DMS 273 treated with DMSO at 0.1 percent for 48 hours (cell line): ENCODE measurements around the gene RNF214.

ENCODE experiments used
- DNase-seq: peaks from one replicate; lab custom pipeline; 2025; lab: John Stamatoyannopoulos, UW

RNF214 gene

DNA sequence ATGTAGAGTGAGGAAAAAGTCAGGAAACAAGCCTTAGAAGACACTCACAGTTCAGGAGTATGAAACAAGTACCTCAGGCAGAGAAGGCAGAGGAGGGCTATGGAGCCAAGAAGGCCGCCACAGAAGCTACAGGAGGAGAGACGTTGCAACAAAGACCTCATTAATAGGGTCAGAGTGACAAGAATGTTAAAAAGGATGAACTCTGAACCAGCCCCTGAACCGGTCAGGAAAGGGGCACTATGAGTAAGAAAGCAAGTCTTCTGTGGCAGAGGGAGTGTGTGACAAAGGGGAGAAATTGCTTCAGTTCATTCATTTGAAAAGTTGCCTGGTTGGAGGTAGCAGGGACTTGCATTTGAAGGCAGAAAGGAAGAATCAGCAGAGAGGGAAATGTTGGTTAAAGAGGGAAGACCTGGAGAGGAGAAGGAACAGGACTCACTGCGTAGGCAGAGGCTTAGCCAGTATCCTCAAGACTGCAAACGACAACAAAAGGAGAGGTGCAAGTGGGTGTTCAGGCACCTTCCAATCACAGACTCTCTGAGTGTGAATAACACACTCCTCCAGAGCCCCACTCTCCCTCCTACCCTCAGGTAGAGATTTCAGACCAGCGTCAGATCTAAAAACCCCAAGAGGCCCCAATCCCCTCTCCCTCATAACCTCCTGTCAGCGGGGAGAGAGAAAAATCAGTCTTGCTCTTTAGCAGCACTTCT is 17.9 kb upstream of the RNF214 start:
- DNase-seq = no peak

DNA sequence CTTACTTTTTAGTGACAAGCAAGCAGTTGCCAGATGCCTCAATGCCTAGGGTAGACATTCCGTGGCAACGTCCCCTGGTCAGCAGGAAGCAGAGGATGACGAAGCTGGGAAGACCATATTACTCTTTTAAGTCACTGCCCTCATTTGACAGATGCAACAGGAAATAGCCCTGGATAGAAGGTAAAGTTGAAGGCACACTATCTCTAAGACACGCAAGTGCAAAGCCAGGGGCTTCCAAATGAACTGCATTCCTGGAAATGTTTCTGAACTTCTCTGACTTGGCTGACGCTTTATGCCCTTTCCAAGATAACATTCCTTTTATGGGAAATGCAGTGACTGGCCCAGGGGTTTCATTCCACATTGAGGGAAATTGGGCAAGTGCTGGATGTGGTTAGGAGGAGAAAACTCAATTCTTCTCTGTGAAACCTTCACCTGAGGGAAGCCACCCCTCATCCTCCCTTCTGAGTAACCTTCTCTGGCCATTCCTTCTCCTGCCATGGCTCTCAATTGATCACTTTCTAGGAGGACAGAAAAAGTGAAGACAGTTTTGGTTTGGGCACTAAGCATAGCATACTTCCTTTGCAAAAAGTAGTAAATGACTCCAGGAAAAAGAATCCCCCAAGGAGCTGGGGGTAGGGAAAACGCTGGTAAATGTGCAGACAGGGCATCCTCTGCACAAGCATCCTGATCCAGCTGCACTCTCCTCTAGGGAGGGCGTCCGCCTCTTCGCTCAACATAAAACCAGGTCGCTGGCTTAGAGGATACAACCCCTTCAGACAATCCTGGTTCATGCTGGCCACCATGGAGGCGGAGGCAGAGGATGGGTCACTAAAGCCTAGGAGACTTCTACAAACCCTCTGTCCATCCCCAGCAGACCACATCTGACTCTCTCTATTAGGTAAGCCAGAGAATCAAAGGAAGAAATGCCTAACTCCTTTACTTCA is 15.1 kb upstream of the RNF214 start:
- DNase-seq = no peak

- no peak for DNase-seq
These were observed 14.1 kb upstream of the RNF214 start for GRCh38 chr11:117218133-117218915.

DNA sequence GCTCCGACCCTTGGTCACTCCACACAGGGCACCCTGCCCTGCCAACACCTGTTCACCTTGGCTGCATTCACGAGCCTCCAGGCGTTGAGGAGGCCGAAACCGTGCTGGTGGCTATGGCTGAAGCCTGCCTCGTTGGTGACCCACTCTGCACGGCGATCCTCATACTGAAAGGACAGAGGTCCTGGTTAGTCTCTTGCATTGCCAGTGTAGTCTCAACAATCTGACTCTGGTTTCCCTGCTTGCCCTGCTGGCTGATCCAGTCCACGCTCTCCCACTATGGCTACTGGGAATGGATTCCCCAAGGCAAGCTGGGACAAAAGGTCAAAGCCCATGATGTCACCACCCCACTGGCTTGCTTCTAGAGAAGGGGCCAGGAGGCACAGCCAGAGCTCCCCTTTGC is 13.5 kb upstream of the RNF214 start:
- DNase-seq = no peak

GRCh38 chr11:117219455-117219854 is 13.0 kb upstream of the RNF214 start:
- DNase-seq = no peak

DNA sequence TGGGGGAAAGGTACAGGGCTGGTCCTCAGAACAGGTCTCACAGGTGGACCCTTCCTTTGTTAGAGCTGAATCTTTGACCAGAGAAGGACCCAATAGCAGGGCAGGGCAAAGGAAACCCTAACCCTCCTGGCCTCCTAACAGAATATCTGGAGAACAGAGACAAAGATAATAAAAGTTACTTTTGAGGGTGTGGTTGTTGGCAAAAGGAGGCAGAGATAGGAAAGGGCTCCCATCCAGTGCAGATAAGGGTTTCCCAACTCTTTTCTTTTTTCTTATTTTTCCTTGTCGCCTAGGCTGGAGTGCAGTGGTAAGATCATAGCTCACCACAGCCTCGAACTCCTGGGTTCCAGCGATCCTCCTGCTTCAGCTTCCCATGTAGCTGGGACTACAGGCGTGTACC is 12.5 kb upstream of the RNF214 start:
- DNase-seq = no peak

DNA sequence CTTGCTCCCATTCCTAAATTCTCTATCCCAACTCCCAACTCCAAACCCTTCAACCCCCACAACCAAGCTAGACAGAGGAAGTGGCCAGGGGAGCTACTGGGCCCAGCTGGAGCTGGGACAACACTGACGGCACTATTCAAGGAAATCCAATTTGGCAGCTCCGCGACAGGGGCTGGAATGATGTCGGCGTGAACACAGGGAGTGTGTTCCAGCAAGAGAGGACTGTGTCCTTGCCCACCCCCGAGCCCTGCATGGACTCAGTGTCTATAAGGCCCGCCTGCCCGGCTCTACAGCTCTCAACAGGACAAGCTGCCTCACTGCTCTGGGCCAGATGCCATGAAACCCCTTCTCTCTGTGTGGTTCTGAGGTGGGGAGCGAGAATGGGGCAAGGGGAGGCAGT is 11.9 kb upstream of the RNF214 start:
- no peak for DNase-seq

- DNase-seq = peak; percentile 22
These were observed 11.3 kb upstream of the RNF214 start for GRCh38 chr11:117220999-117221774.

- DNase-seq = peak; percentile 51
These were observed 10.5 kb upstream of the RNF214 start for GRCh38 chr11:117221775-117222517.

GRCh38 chr11:117222991-117223740 is 9.3 kb upstream of the RNF214 start:
- no peak for DNase-seq

DNA sequence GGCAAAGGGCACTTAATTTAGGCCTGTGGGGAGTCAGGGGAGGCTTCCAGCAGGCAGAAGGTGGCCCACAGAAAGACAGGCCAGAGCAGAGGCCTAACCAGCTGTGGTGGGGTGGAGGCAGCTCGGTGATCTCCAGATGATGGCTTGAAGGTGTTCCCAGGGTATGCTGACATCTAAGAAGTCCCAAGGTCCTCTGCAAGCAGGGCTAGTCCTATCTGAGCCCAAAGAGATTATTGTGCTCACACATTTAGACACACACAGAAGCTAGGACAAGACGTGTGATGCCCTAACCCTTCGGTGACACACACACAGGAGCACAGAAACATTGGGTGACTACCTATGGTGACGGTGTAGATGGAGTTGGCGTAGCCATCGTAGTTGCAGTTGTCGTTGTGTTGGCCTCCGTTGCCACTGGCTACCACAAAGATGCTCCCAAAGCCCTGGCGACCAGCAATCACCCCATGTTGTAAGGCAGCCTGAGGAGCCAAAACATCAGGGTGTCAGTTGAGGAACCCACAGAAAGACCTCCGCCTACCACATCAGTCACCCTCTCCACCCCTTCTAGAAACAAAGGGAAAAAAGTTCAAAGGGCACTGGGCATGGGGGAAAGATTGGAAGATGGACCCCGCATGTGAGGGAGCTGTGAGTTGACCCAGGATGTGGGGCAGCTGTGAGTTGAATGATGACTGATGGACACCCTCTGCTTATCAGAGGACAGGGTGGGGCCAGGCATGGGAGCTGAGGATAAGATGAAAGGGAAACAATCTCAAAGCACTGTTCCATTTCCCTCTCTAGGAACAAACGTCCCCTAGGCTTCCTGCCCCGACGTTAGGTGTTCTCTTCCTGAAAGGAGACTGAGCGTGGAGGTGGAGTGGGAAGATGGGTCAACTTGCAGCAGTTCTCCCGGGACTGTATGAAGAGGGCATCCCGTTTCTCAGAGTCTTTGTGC is 8.5 kb upstream of the RNF214 start:
- DNase-seq = no peak

DNA sequence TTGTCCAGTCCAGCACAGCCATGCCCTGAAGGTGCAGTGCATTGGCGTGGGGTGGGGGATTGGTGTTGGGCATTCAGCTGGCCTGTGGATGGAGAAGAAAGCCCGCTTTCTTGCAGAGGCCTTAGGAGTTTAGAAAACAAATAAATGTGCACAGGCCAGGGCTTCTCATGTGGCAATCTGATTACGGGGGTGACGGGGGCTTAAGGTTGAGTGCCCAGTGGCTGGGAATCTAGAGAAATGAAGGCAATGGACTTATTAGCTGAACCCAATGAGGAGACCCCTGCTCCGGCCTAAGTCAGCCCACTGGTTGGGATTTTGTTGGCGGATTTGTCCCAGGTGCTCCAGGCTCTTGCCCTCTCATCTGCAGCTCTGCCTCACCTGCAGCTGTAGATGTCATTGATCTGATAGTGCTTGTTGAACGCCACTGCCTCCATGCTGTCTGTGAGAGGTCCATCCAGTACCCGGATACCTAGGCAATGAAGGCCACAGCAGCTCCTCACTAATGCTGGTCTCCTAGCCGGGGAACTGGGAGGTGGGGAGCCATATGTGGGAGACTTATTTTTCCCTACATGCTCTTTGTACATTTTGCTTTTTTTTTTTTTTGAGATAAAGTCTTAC is 6.8 kb upstream of the RNF214 start:
- DNase-seq = no peak

DNA sequence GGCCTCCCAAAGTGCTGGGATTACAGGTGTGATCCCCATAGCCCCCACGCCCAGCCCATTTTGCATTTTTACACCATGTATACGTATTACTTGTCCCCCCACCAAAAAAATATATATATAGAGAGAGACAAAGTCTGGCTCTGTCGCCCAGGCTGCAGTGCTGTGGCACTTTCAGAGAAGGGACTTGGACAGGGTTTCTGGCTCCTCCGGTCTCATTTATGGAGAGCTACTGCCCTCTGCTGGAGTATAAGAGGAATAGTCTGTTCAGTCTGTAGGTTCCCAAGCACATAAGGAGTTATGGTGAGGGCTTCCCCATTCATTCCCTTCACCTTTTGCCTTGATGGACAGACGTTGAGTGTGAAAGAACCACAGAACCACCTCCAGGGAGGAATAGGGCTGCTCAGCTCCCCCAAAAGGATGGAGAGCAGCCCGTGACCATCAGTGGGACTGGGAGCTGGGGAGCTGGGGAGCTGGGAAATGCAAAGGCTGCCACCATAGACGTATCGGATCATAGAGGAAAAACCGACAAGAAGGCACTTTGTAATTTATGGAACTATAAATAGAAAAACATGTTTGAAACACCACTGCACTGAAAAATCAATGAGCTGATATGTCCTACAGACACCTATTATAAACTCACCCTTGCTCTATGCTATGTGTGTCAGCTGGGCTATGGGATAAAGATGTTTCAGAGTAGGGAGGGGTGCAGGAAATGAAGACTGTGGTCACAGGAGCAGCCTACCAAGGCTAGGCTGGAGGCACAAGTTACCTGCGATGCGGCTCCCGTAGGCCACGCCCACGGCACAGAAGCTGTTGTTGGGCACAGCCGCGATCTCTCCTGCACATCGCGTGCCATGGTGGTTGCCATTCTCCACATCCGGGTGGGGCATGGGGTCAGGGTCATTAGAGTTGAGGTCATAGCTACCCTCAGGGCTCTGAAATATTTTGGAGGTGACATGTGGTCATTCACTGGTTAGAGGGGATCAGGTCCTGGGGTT is 5.8 kb upstream of the RNF214 start:
- peak; percentile 33 for DNase-seq

- DNase-seq = no peak
These were observed 4.4 kb upstream of the RNF214 start for GRCh38 chr11:117228091-117228490.

DNA sequence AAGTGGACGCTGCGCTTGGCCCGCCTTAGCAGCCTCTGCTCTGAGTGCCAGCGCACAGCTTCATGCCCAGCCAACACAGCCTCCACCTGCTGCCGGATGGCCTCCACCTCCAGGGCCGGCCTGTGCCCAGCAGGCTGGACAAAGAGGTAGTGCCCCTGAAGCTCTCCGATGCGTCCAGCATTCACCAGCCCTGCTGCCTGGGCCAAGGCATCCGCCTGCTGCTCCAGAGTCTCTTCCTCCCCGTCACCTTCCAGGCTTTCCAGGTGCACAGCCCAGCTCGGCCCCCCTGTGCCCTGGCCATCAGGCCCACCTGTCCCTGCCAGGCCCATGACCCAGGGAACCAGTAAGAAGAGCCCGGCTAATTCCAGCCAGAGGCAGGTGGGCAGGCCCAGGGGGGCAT is 3.1 kb upstream of the RNF214 start:
- no peak for DNase-seq

GRCh38 chr11:117229931-117230285 is 2.6 kb upstream of the RNF214 start:
- DNase-seq = no peak

- no peak for DNase-seq
These were observed 2.0 kb upstream of the RNF214 start for GRCh38 chr11:117230286-117230961.
